GM21786 (cell line): Measurements from ENCODE around the gene PCDHA9.
"Not testable (repeated sequence)": the region's sequence is repeated elsewhere in the genome, so short reads cannot be mapped to it uniquely, and the experiment has no call there.

Source experiments
- ATAC-seq: cut with Tn5 transposase; IDR thresholded peaks from one replicate; pipeline ENCODE4 v1.9.1; 2021; ENCODE audit not compliant: unreplicated experiment

PCDHA9 gene, protein sequence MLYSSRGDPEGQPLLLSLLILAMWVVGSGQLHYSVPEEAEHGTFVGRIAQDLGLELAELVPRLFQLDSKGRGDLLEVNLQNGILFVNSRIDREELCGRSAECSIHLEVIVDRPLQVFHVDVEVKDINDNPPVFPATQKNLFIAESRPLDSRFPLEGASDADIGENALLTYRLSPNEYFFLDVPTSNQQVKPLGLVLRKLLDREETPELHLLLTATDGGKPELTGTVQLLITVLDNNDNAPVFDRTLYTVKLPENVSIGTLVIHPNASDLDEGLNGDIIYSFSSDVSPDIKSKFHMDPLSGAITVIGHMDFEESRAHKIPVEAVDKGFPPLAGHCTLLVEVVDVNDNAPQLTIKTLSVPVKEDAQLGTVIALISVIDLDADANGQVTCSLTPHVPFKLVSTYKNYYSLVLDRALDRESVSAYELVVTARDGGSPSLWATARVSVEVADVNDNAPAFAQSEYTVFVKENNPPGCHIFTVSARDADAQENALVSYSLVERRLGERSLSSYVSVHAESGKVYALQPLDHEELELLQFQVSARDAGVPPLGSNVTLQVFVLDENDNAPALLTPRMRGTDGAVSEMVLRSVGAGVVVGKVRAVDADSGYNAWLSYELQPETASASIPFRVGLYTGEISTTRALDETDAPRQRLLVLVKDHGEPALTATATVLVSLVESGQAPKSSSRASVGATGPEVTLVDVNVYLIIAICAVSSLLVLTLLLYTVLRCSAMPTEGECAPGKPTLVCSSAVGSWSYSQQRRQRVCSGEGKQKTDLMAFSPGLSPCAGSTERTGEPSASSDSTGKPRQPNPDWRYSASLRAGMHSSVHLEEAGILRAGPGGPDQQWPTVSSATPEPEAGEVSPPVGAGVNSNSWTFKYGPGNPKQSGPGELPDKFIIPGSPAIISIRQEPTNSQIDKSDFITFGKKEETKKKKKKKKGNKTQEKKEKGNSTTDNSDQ

DNA sequence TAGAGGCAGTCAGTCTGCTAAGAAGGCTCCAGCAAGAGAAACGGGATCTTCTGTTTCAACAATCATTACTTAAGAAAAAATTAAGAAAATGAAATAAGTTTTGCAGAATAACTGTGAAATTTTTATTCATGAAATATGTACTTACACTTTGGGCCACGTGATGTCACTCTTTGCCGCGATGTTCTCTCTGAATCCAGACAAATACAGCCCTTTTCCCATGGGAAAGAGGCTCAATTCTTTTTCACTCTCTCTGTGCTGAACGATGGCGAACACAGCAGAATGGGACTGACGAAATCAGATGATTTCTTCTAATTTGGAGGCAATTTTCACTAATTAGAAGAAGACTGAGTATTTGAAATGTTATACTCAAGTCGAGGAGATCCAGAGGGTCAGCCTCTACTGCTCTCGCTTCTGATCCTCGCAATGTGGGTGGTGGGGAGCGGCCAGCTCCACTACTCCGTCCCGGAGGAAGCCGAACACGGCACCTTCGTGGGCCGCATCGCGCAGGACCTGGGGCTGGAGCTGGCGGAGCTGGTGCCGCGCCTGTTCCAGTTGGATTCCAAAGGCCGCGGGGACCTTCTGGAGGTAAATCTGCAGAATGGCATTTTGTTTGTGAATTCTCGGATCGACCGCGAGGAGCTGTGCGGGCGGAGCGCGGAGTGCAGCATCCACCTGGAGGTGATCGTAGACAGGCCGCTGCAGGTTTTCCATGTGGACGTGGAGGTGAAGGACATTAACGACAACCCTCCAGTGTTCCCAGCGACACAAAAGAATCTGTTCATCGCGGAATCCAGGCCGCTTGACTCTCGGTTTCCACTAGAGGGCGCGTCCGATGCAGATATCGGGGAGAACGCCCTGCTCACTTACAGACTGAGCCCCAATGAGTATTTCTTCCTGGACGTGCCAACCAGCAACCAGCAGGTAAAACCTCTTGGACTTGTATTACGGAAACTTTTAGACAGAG, at the start of gene PCDHA9:
Gene PCDHA9 (plus strand): TSS at position 244 of the 964 bp plus-strand sequence. CDS start 114 bp downstream, at position 358.
- ATAC-seq: not testable (repeated sequence)

GRCh38 chr5:140800816-140801493, 47.2 kb upstream of the PCDHA9 start, which contains the start of gene PCDHA3:
PCDHA3 (plus strand) TSS chr5:140801057.
- ATAC-seq: no peak

- no peak for ATAC-seq
Observed at GRCh38 chr5:140801494-140801841, 46.7 kb upstream of the PCDHA9 start.

GRCh38 chr5:140802381-140802780, 45.8 kb upstream of the PCDHA9 start:
- ATAC-seq: not testable (repeated sequence)

DNA sequence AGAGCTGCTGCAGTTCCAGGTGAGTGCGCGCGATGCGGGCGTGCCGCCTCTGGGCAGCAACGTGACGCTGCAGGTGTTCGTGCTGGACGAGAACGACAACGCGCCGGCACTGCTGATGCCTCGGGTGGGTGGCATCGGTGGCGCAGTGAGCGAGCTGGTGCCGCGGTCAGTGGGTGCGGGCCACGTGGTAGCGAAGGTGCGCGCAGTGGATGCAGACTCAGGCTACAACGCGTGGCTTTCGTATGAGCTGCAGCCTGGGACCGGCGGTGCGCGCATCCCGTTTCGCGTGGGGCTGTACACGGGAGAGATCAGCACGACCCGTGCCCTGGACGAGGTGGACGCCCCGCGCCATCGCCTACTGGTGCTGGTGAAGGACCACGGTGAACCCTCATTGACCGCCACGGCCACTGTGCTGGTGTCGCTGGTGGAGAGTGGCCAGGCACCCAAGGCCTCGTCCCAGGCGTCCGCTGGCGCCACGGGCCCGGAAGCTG, 45.4 kb upstream of the PCDHA9 start:
- no peak for ATAC-seq

GRCh38 chr5:140806834-140807775, 41.1 kb upstream of the PCDHA9 start, which contains the start of gene PCDHA4:
PCDHA4 (plus strand) TSS chr5:140807068.
- no peak for ATAC-seq

GRCh38 chr5:140808241-140808888, 39.8 kb upstream of the PCDHA9 start:
- not testable (repeated sequence) for ATAC-seq

GRCh38 chr5:140808889-140809291, 39.3 kb upstream of the PCDHA9 start:
- ATAC-seq: no peak

GRCh38 chr5:140821375-140822280, 26.6 kb upstream of the PCDHA9 start, which contains the start of gene PCDHA5:
PCDHA5 (plus strand) TSS chr5:140821613.
- ATAC-seq: no peak

- no peak for ATAC-seq
Observed at GRCh38 chr5:140822281-140822629, 25.9 kb upstream of the PCDHA9 start.

GRCh38 chr5:140822969-140823368, 25.2 kb upstream of the PCDHA9 start:
- not testable (repeated sequence) for ATAC-seq

- ATAC-seq: no peak
Observed at GRCh38 chr5:140823475-140823874, 24.7 kb upstream of the PCDHA9 start.

DNA sequence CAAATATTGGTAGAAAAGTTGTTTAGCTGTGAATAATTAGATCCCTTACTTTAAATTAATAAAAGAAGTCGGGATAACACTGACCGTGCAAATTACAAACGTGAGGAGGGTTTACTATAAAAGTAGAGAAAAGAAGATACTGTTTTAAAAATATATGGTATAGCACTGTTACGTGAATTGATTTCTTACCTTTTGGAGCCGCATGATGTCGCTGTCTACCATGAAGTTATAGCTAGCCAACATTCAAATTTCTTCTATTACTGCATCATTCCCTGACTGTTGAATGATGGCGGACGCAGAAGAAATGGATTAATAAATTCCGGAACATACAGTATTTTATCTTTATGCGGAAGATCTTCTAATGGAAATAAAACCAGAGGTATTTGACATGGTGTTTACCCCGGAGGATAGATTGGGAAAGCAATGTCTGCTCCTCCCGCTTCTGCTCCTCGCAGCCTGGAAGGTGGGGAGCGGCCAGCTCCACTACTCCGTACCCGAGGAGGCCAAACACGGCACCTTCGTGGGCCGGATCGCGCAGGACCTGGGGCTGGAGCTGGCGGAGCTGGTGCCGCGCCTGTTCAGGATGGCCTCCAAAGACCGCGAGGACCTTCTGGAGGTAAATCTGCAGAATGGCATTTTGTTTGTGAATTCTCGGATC, 20.3 kb upstream of the PCDHA9 start, which contains the start of gene PCDHA6:
Gene PCDHA6 (plus strand): TSS at position 257 of the 658 bp plus-strand sequence. CDS start 132 bp downstream, at position 389.
- no peak for ATAC-seq

- ATAC-seq: no peak
Observed at GRCh38 chr5:140828362-140828737, 19.8 kb upstream of the PCDHA9 start.

- ATAC-seq: not testable (repeated sequence)
Observed at GRCh38 chr5:140829511-140830501, 18.4 kb upstream of the PCDHA9 start.
